Thyroid gland (tissue), 4 donors: ENCODE results near the gene HNRNPM. TPM values are rescaled to one million over a fixed set of nuclear protein-coding genes. Genes with fewer than 3 reads are reported as not detected.

Experiments used
- DNase-seq, 2 donors: peaks; one replicate each; pipeline ENCODE4 v3.0.0-alpha.2; 2019
- H3K27ac ChIP-seq, 3 donors: fragments of 200-600 bp; sonication (generic); 1 replicate in 2 of 3; 2 replicates in 1 of 3; pipeline ENCODE4 v1.5.1; 2016 to 2019; ENCODE audit warnings: mild to moderate bottlenecking in 1 of 3, moderate library complexity in 1 of 3
- H3K27me3 ChIP-seq: fragments of 200-600 bp; sonication (generic); one replicate; pipeline ENCODE4 v1.5.1; 2019
- H3K36me3 ChIP-seq, 2 donors: fragments of 200-600 bp; sonication (generic); one replicate each; pipeline ENCODE4 v1.5.1; 2016 to 2019
- H3K4me1 ChIP-seq, 2 donors: fragments of 200-600 bp; sonication (generic); one replicate each; pipeline ENCODE4 v1.5.1; 2017 to 2019
- H3K4me3 ChIP-seq, 3 donors: fragments of 200-600 bp; sonication (generic); replicated peaks in 1 of 3; 1 replicate in 2 of 3; 2 replicates in 1 of 3; pipeline ENCODE4 v1.5.1; 2016; ENCODE audit warnings: mild to moderate bottlenecking in 1 of 3
- H3K9me3 ChIP-seq: fragments of 200-600 bp; sonication (generic); one replicate; pipeline ENCODE4 v1.5.1; 2017
- POLR2A ChIP-seq, 2 donors: fragments of 450-650 bp; IDR thresholded peaks; one replicate each; pipeline ENCODE4 v1.6.1; 2017; ENCODE audit warnings: antibody characterized with exemption in 2 of 2, mild to moderate bottlenecking in 2 of 2, moderate library complexity in 1 of 2
- WGBS, 2 donors: methylation state at CpG; one replicate each; pipeline ENCODE4 v1.1.5; 2017; 5-methylcytosine and 5-hydroxymethylcytosine counted together
- intact Hi-C: fragments of 100-400 bp; cut with DNase I; formaldehyde crosslinking; loops from one replicate; pipeline ENCODE4 v1.15.1; 2023
- total RNA-seq, 4 donors: library from RNA; depleted of rRNA; stranded (reverse); fragments of >200 nt; gene quantifications; one replicate each; pipeline ENCODE4 v1.2.3, GENCODE V29; 2016
- TF ChIP-seq, protein P1 (sequence below), 6 experiments: fragments of 200-600 bp in 3 of 6; fragments of 450-650 bp in 3 of 6; sonication (generic) in 3 of 6; IDR thresholded peaks; one replicate each; pipeline ENCODE4 v1.5.1; 2016 to 2019; ENCODE audit warnings: antibody characterized with exemption in 6 of 6, mild to moderate bottlenecking in 2 of 6, inconsistent platforms in 1 of 6, moderate library complexity in 1 of 6

Gene HNRNPM
- total RNA-seq, 4 donors from 2014 or later: 79.3 to 138 (median 97.2) TPM

DNA sequence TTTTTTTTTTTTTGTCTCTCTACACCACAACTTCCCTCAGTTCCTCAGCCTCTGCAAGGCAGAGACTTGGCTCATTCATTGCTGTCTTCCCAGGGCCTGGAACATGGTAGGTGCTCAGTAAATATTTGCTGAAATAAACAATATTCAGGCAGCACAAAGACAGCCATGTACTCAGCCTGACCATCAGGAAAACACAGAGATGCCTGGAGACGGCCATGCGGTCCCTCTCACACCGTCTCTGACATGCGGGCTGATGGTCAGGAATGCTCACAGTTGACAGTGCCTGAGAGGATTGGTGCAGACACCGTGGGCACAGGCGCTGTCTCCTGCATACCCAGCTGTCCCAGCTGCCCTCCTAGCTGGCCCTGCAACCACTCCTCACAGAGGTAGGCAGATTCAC lies 56.7 kb downstream of the HNRNPM start:
- no peaks in the 10 kb centered on the region for H3K36me3 ChIP-seq
- DNase-seq: no peak
- TF ChIP-seq POLR2A (IDR thresholded peaks at IDR 0.05): no peak
- TF ChIP-seq, protein P1, sequence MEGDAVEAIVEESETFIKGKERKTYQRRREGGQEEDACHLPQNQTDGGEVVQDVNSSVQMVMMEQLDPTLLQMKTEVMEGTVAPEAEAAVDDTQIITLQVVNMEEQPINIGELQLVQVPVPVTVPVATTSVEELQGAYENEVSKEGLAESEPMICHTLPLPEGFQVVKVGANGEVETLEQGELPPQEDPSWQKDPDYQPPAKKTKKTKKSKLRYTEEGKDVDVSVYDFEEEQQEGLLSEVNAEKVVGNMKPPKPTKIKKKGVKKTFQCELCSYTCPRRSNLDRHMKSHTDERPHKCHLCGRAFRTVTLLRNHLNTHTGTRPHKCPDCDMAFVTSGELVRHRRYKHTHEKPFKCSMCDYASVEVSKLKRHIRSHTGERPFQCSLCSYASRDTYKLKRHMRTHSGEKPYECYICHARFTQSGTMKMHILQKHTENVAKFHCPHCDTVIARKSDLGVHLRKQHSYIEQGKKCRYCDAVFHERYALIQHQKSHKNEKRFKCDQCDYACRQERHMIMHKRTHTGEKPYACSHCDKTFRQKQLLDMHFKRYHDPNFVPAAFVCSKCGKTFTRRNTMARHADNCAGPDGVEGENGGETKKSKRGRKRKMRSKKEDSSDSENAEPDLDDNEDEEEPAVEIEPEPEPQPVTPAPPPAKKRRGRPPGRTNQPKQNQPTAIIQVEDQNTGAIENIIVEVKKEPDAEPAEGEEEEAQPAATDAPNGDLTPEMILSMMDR (IDR thresholded peaks at IDR 0.05): no peak
- intact Hi-C loops: no loop called here
- H3K27ac ChIP-seq: no peak overlapping the region
- WGBS, 2 donors: 71 to 85% methylated on average over 6 of the region's 6 CpGs
- H3K27me3 ChIP-seq: no peaks in the 10 kb centered on the region
- H3K9me3 ChIP-seq: no peaks in the 10 kb centered on the region
- H3K4me1 ChIP-seq: peaks cover 3 to 9% of the 10 kb centered on the region in 2 donors
- H3K4me3 ChIP-seq: no peak overlapping the region

DNA sequence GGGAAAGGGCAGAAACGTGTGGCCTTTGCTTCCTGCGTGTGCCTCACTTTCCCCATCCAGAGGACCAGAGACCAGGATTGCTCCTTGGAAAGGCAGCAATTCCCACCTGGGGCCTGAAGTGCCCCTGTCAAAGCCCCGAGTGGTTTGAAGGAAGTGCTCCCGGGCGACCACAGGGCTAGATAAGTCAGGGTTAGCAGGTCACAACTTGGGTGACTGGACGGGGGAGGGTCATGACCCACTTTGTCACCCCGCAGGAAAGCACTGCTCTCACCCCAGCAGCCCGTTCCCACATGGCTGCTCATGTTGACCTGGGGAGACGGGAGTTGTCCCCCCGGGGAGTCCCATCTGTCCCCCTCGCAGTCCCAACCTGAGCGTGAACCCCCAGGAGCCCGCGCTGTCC lies 57.2 kb downstream of the HNRNPM start:
- 73 to 85% methylated on average over 4 to 14 of the region's 14 CpGs for WGBS, 2 donors
- Histone ChIP-seq H3K27ac (no peak overlapping the region), H3K4me1 (peaks cover 5 to 11% of the 10 kb centered on the region in 2 donors), H3K36me3 (no peaks in the 10 kb centered on the region), H3K27me3 (no peaks in the 10 kb centered on the region), H3K4me3 (no peak overlapping the region), H3K9me3 (no peaks in the 10 kb centered on the region)
- TF ChIP-seq, protein P1 (IDR thresholded peaks at IDR 0.05): no peak
- no peak for TF ChIP-seq POLR2A (IDR thresholded peaks at IDR 0.05)
- no peak for DNase-seq
- intact Hi-C loops: no loop called here

DNA sequence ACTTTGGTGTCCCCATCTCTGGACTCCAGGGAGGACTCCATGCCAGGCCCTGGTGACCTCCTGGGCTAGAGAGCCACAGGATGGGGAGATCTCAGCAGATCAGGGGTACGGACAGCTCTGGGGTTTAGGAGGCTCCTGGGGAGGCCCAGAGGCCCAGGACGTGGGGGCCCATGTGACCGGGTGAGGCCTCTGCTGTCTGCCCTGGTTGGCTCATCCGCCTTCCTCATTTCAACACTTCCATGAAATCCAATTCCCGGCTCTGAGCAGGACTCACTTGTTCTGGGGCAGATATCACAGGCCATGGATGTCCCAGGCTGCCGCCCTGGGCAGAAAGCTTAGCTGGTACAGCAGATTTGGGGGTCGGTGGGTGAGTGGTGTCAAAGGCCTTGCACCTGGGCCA lies 58.7 kb downstream of the HNRNPM start:
- intact Hi-C loops: no loop called here
- DNase-seq: no peak
- 94 to 96% methylated on average over 7 of the region's 7 CpGs for WGBS, 2 donors

DNA sequence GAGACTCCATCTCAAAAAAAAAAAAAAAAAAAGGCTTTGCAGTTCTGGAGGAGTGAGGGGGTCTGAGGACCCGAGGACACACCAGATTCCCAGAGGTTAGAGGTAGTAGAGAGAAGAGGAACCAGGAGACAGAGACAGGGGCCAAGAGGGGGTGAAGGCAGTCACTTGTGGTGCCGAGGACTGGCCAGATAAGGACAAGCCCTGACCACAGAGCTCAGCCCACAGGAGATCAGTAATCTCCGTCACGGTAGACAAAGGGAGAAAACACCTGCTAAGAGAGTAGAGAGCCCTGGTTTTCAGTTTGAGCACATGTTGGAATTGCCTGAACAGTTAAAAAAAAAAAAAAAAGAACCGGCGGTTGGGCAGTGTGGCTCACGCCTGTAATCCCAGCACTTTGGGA lies 59.4 kb downstream of the HNRNPM start:
- intact Hi-C loops: no loop called here
- no peak for TF ChIP-seq POLR2A (IDR thresholded peaks at IDR 0.05)
- TF ChIP-seq, protein P1 (IDR thresholded peaks at IDR 0.05): no peak
- H3K4me1 ChIP-seq: peaks cover 5 to 11% of the 10 kb centered on the region in 2 donors
- H3K36me3 ChIP-seq: no peaks in the 10 kb centered on the region
- H3K4me3 ChIP-seq: no peak overlapping the region
- H3K27ac ChIP-seq: no peak overlapping the region
- DNase-seq: no peak
- 90 to 92% methylated on average over 7 of the region's 7 CpGs for WGBS, 2 donors
- H3K9me3 ChIP-seq: no peaks in the 10 kb centered on the region
- no peaks in the 10 kb centered on the region for H3K27me3 ChIP-seq

More for the DNA sequence above, 58.7 kb downstream of the HNRNPM start:
- peaks cover 5 to 11% of the 10 kb centered on the region in 2 donors for H3K4me1 ChIP-seq
- H3K27ac ChIP-seq: no peak overlapping the region
- H3K36me3 ChIP-seq: no peaks in the 10 kb centered on the region
- H3K27me3 ChIP-seq: no peaks in the 10 kb centered on the region
- TF ChIP-seq, protein P1 (IDR thresholded peaks at IDR 0.05): no peak
- TF ChIP-seq POLR2A (IDR thresholded peaks at IDR 0.05): no peak
- no peaks in the 10 kb centered on the region for H3K9me3 ChIP-seq
- H3K4me3 ChIP-seq: no peak overlapping the region

DNA sequence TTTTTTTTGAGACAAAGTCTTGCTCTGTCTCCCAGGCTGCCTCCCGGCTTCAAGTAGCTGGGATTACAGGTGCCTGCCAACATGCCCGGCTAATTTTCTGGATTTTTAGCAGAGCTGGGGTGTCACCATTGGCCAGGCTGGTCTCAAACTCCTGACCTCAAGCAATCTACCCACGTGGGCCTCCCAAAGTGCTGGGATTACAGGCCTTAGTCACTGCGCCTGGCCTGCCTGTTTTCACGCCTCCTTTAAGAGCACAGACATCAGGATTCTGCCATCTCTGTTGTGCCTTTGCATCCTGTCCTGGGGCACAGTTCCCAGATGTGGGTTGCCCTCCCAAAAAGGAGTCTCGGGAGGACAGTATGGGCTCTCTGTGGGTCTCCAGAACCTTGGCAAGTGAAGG lies 60.1 kb downstream of the HNRNPM start:
- WGBS, 2 donors: 80 to 87% methylated on average over 6 of the region's 6 CpGs
- TF ChIP-seq, protein P1 (IDR thresholded peaks at IDR 0.05): no peak
- TF ChIP-seq POLR2A (IDR thresholded peaks at IDR 0.05): no peak
- no peak overlapping the region for H3K27ac ChIP-seq
- H3K4me1 ChIP-seq: peaks cover 5 to 11% of the 10 kb centered on the region in 2 donors
- no peak for DNase-seq
- intact Hi-C loops: loop anchor here (5.0 kb wide), 1 partner anchor 153 kb away; no protein-coding TSS in a partner anchor
- H3K36me3 ChIP-seq: no peaks in the 10 kb centered on the region
- H3K4me3 ChIP-seq: no peak overlapping the region
- H3K9me3 ChIP-seq: no peaks in the 10 kb centered on the region
- H3K27me3 ChIP-seq: no peaks in the 10 kb centered on the region
